Activated T-helper 17 cell treated with anti-CD3 and anti-CD28 coated beads, Interleukin-2, amount 50 U/mL, for 72 hours (primary cell): ENCODE measurements around the gene CDH23. TPM values are rescaled to one million over a fixed set of nuclear protein-coding genes. Genes with fewer than 3 reads are reported as not detected.

ENCODE experiments used
- ATAC-seq: fragments of 150-1000 bp; cut with Tn5 transposase; replicated peaks from 2 replicates; pipeline ENCODE4 v1.10.0; 2021; ENCODE audit warnings: mild to moderate bottlenecking, moderate library complexity
- H3K27ac Mint-ChIP-seq: one replicate; pipeline ENCODE4 v1.8.0; 2022; ENCODE audit warnings: mixed read lengths
- H3K27me3 Mint-ChIP-seq: one replicate; pipeline ENCODE4 v1.8.0; 2022; ENCODE audit warnings: mixed read lengths
- H3K36me3 Mint-ChIP-seq: one replicate; pipeline ENCODE4 v1.8.0; 2022; ENCODE audit warnings: low read depth, mild to moderate bottlenecking, mixed read lengths
- H3K4me1 Mint-ChIP-seq: one replicate; pipeline ENCODE4 v1.8.0; 2022; ENCODE audit warnings: mixed read lengths
- H3K4me3 Mint-ChIP-seq: one replicate; pipeline ENCODE4 v1.8.0; 2022; ENCODE audit warnings: mild to moderate bottlenecking, mixed read lengths
- H3K9me3 Mint-ChIP-seq: one replicate; pipeline ENCODE4 v1.8.0; 2022; ENCODE audit warnings: mixed read lengths
- total RNA-seq, 2 donors: library from RNA; stranded (reverse); gene quantifications; one replicate each; pipeline ENCODE4 v1.2.3, GENCODE V29; 2022

Gene CDH23
- total RNA-seq, 2 donors from 2014 or later: 0.09 to 16.2 TPM

GRCh38 chr10:71765176-71765904 is 368.6 kb downstream of the CDH23 start:
- Mint-ChIP-seq H3K36me3 (peaks cover 97% of the 10 kb centered on the region), H3K4me3 (peak overlapping the region; percentile 91), H3K4me1 (peaks cover 67% of the 10 kb centered on the region), H3K27me3 (no peaks in the 10 kb centered on the region), H3K9me3 (no peaks in the 10 kb centered on the region), H3K27ac (peak overlapping the region; percentile 94)
- no peak for ATAC-seq

- no peaks in the 10 kb centered on the region for H3K27me3 Mint-ChIP-seq
- H3K27ac Mint-ChIP-seq: peak overlapping the region; percentile 94
- peaks cover 60% of the 10 kb centered on the region for H3K4me1 Mint-ChIP-seq
- H3K4me3 Mint-ChIP-seq: peak overlapping the region; percentile 91
- H3K9me3 Mint-ChIP-seq: no peaks in the 10 kb centered on the region
- peaks cover 97% of the 10 kb centered on the region for H3K36me3 Mint-ChIP-seq
- no peak for ATAC-seq
These were observed 369.4 kb downstream of the CDH23 start for GRCh38 chr10:71765906-71766716.

DNA sequence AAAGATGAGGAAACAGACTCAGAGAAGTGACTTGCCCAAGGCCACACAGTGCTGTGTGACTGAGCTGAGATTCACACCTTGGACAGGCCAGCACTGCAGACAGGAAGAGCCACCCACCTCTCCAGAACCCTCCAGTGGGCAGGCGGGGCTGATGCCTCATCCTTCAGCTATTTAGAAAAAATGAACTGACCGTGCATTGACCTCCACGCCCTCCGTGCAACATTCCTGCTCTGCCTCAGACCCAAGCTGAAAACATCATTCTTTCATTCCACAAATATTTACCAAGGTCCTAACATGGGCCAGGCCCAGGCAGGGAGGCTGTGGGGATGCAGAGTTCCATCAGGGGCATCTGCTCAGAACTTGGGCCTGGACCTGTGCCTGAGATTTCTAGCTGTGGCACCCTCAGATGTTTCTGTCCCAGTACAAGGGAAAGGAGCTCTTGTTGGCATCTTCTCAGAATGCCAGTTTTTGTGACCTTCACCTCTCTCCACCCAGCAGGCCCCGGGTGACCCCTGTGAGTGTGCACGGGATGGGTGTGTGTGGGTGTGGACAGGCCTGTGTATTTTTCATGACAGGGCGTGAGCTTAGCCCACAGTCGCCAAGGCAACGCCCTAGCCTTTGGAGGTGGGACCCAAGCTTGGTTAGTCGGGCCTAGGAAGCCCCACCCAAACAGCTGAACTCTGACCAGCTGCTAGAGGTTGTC is 370.1 kb downstream of the CDH23 start:
- H3K27ac Mint-ChIP-seq: peak overlapping the region; percentile 94
- H3K9me3 Mint-ChIP-seq: no peaks in the 10 kb centered on the region
- ATAC-seq: peak; percentile 10
- H3K4me3 Mint-ChIP-seq: peak overlapping the region; percentile 91
- peaks cover 97% of the 10 kb centered on the region for H3K36me3 Mint-ChIP-seq
- H3K4me1 Mint-ChIP-seq: peaks cover 58% of the 10 kb centered on the region
- H3K27me3 Mint-ChIP-seq: no peaks in the 10 kb centered on the region

GRCh38 chr10:71767420-71768035 is 370.8 kb downstream of the CDH23 start:
- peaks cover 52% of the 10 kb centered on the region for H3K4me1 Mint-ChIP-seq
- H3K36me3 Mint-ChIP-seq: peaks cover 97% of the 10 kb centered on the region
- H3K27ac Mint-ChIP-seq: peak overlapping the region; percentile 94
- peak overlapping the region; percentile 91 for H3K4me3 Mint-ChIP-seq
- ATAC-seq: no peak
- H3K9me3 Mint-ChIP-seq: no peaks in the 10 kb centered on the region
- no peaks in the 10 kb centered on the region for H3K27me3 Mint-ChIP-seq

- no peaks in the 10 kb centered on the region for H3K27me3 Mint-ChIP-seq
- H3K36me3 Mint-ChIP-seq: peaks cover 96% of the 10 kb centered on the region
- ATAC-seq: peak; percentile 16
These were observed 372.6 kb downstream of the CDH23 start for GRCh38 chr10:71769279-71769823.

GRCh38 chr10:71770255-71770654 is 373.5 kb downstream of the CDH23 start:
- ATAC-seq: no peak
- Mint-ChIP-seq H3K4me1 (peaks cover 49% of the 10 kb centered on the region), H3K27ac (peak overlapping the region; percentile 94), H3K27me3 (no peaks in the 10 kb centered on the region), H3K4me3 (peak overlapping the region; percentile 91), H3K36me3 (peaks cover 89% of the 10 kb centered on the region), H3K9me3 (no peaks in the 10 kb centered on the region)

More at GRCh38 chr10:71769279-71769823, 372.6 kb downstream of the CDH23 start:
- Mint-ChIP-seq H3K9me3 (no peaks in the 10 kb centered on the region), H3K4me1 (peaks cover 48% of the 10 kb centered on the region), H3K27ac (peak overlapping the region; percentile 94), H3K4me3 (peak overlapping the region; percentile 91)

DNA sequence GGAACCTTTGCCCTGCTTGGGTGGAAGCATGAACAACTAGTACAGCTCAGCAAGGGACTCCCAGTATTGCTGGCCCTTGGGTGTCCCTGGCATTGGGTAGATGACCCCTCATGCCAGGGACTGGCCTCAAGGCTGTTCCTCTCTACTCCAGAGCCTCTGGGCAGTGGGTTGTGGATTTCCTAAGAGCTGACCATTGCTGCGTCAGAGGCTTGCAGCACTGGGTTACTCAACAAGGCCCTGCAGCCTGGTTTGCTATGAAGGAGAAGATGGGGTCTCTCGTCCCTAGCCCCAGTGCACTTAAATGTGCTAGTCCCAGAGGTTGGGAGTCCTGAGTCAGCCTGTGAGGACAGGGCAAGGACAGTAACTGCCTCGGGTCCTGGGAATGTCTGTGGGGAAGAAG is 374.1 kb downstream of the CDH23 start:
- no peaks in the 10 kb centered on the region for H3K27me3 Mint-ChIP-seq
- no peak for ATAC-seq
- H3K4me1 Mint-ChIP-seq: peaks cover 45% of the 10 kb centered on the region
- H3K27ac Mint-ChIP-seq: peak overlapping the region; percentile 94
- H3K36me3 Mint-ChIP-seq: peaks cover 83% of the 10 kb centered on the region
- peak overlapping the region; percentile 91 for H3K4me3 Mint-ChIP-seq
- H3K9me3 Mint-ChIP-seq: no peaks in the 10 kb centered on the region

- Mint-ChIP-seq H3K36me3 (peaks cover 79% of the 10 kb centered on the region), H3K27me3 (no peaks in the 10 kb centered on the region), H3K4me1 (peaks cover 47% of the 10 kb centered on the region), H3K4me3 (peak overlapping the region; percentile 91), H3K9me3 (no peaks in the 10 kb centered on the region), H3K27ac (peak overlapping the region; percentile 94)
- ATAC-seq: no peak
These were observed 374.5 kb downstream of the CDH23 start for GRCh38 chr10:71771204-71771603.

DNA sequence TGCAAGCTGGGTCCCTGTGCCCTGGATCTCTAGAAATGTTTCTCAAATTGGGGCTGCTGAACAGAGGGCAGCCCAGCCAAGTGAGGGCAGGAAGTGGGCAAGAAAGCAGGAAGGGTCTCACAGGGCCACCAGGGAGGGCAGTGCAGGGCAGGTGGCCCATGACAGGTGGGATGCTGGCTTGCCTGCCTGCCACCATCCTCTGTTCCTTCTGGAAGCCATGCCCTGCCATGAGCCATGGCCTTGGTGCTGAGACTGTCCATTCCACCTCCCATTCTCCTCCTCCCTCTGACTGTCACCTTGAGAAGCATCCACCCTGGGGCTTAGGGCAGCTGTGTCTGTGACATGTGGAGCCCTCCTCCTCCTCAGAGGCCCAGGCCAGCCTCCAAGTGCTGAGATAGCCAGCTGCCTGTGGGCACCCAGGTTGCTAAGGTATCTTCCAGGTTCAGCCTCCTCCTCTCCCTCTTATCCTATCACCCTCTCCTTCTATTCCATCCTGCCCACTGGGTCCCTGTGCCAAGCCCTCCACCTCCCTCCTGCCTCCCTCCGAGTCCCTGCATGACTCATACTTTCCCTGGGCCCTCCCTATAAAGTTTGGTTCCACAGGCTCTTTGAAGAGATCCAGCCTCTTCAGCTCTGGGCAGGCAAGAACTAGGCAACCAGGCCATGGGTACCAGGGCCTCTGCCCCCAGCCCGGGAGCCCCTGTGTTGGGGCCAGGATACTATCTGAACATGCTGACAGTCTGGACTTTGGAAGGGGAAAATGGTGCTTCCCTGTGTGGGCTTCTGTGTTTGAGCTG is 375.3 kb downstream of the CDH23 start:
- H3K9me3 Mint-ChIP-seq: no peaks in the 10 kb centered on the region

DNA sequence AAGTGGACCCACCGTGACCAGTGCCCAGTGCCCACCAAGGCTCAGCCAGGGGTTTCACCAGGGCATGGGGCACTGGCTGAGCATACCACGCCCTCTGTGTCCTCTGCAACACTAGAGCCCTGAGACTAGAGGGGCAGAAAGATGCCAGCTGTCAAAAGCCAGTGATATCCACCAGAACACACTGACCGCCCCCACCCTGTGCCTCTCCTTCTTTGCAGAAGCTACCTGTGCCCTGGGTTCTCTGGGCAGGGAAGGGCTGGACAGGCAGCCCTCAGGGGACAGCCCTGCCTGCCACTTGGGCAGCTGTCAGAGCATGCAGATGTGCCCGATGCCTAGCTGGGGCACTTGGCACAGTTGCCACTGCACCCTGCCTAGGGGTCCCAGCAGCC is 376.1 kb downstream of the CDH23 start:
- peak overlapping the region; percentile 91 for H3K4me3 Mint-ChIP-seq
- H3K27ac Mint-ChIP-seq: peak overlapping the region; percentile 94
- no peaks in the 10 kb centered on the region for H3K9me3 Mint-ChIP-seq
- ATAC-seq: no peak
- peaks cover 63% of the 10 kb centered on the region for H3K36me3 Mint-ChIP-seq
- no peaks in the 10 kb centered on the region for H3K27me3 Mint-ChIP-seq
- peaks cover 38% of the 10 kb centered on the region for H3K4me1 Mint-ChIP-seq

More for the DNA sequence above, 375.3 kb downstream of the CDH23 start:
- peak; percentile 4 for ATAC-seq
- peaks cover 71% of the 10 kb centered on the region for H3K36me3 Mint-ChIP-seq
- H3K4me1 Mint-ChIP-seq: peaks cover 45% of the 10 kb centered on the region
- no peaks in the 10 kb centered on the region for H3K27me3 Mint-ChIP-seq
- peak overlapping the region; percentile 91 for H3K4me3 Mint-ChIP-seq
- H3K27ac Mint-ChIP-seq: peak overlapping the region; percentile 94

DNA sequence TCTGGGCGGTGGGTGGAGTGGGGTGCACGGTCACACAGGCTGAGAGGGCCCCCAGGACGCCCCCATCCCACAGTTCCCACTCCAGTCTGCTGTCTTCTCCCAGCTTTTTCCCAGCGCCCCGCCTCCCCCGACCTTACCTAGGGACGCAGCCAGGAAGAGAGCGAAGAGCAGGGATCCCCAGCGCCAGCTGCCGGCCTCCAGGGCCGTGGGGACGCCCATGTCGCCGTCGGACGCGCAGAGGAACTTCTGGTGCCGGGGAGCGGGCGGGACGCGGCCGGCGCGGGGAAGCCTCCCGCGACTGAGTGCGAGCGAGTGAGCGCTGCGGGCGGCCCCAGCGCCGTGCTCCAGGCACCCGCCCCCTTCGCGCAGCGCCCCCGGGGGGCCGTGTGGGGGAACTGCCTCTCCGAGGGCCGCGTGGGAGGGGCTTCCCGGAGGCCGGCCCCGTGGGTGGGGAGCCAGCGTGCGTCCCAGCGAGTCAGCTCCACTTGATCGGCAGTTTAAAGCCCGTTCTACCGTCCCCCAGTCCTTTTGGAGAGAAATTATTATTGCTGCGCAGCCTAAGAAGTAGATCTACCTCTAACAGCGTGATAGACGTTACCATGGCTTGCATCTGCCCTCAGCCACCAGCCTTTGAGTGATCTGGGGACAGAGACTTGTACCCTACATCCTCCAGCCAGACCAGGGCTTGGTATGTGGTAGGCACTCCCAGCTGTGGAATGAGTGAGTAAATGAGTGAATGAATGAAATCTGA is 376.7 kb downstream of the CDH23 start, which contains the start of gene VSIR:
TSS of gene VSIR (minus strand) at position 300 of the 751 bp plus-strand sequence. CDS start at position 219, 81 bp downstream.
- Mint-ChIP-seq H3K27me3 (no peaks in the 10 kb centered on the region), H3K36me3 (peaks cover 57% of the 10 kb centered on the region), H3K4me1 (peaks cover 34% of the 10 kb centered on the region), H3K9me3 (no peaks in the 10 kb centered on the region), H3K4me3 (peak within 1 kb of the TSS; percentile 91), H3K27ac (peak within 1 kb of the TSS; percentile 94)
- peak; percentile 58 for ATAC-seq

DNA sequence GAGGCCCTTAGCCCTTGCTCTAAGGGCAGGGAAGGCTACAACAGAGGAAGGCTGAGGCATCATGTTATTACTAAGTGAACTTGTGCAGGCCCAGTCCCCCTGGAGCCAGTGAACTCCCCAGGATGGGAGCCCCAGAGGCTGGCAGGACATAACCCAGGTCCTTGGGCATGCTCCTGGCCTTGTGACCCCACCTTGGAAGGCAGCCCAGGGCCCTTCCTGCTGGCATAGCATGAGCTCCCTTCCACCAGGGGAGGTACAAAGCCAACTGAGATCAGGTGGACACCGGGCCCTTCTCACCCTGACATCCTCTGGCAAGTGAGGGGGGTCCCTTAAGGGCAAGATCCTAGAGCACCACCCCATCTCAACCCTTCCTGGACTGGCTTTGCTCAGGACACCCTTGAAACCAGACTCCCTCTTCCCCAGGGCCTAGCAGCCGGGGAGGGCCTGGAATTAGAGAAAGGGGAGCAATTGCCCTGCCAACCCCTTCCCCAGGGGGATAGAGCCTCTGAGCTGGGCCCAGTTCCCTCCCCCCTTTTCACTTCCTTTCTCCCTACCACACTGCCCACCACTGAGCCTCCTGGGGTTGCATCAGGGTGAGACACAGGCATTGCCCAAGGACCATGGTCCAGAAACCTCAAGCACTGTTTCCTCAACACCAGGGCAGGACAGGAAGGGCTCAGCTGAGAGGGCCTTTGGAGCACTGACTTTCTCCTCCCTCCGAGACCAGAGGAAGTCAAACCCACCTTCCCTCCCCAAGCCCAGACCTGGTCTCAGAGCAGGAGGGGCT is 378.4 kb downstream of the CDH23 start:
- no peaks in the 10 kb centered on the region for H3K9me3 Mint-ChIP-seq
- no peak for ATAC-seq
- no peaks in the 10 kb centered on the region for H3K27me3 Mint-ChIP-seq
- peak overlapping the region; percentile 91 for H3K4me3 Mint-ChIP-seq
- H3K36me3 Mint-ChIP-seq: peaks cover 43% of the 10 kb centered on the region
- H3K27ac Mint-ChIP-seq: peak overlapping the region; percentile 94
- H3K4me1 Mint-ChIP-seq: peaks cover 27% of the 10 kb centered on the region
